Raji (cell line): ENCODE data around the gene NBPF11.

Experiments used
- POLR2A ChIP-seq: IDR thresholded peaks from 2 replicates; pipeline ENCODE4 v1.6.1; 2011; ENCODE audit warnings: low read depth, low read length, control low read depth; ENCODE audit not compliant: insufficient read depth

NBPF11 gene

GRCh38 chr1:148151911-148152656 lies at the start of gene NBPF11:
NBPF11 (minus strand) TSS chr1:148152281; CDS start chr1:148127003, 25,278 bp downstream.
- peak; percentile 48 for TF ChIP-seq POLR2A

DNA sequence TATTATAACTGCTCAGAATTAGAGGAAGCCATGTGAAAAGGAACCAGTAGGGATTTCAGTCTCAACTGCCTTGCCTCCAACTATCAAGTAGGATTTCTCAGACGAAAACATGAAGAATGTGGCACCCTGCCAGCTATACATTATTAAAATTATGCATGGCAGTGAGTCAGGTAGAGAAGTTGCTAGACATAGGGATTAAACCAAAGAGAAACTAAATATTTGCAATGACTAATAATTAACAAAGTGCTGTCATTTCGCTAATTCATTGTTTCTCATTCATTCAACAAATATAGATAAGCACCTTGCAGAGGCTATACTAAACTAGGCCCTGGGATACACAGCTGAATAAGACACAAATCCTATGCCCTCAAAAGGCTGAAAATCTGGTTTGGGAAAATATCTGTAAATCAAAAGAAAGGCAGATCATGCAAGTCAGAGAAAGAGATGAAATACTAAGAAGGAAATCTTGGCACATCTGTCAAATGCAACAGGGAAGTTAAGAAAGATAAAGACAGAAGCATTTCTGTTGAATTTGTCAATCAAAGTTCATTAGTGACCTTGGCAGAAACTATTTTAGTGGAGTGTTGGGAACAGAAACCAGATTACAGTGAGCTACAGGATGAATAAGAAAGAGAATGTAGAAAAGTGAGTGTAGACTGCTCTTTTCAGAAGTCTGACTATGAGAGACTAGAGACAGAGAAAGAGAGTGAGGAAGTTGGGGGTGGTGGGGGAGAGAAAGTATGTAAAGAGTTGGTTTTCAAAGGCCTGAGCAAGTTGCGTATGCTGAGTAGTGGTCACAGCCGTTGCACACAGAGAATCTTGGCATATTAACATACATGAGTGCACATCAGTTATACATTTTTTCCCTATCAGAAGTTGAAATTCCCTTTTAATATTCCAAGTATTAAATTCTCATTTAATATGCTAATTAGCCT lies 14.7 kb upstream of the NBPF11 start:
- TF ChIP-seq POLR2A = no peak

- TF ChIP-seq POLR2A = no peak
Observed at GRCh38 chr1:148162363-148162762, 10.3 kb upstream of the NBPF11 start.

DNA sequence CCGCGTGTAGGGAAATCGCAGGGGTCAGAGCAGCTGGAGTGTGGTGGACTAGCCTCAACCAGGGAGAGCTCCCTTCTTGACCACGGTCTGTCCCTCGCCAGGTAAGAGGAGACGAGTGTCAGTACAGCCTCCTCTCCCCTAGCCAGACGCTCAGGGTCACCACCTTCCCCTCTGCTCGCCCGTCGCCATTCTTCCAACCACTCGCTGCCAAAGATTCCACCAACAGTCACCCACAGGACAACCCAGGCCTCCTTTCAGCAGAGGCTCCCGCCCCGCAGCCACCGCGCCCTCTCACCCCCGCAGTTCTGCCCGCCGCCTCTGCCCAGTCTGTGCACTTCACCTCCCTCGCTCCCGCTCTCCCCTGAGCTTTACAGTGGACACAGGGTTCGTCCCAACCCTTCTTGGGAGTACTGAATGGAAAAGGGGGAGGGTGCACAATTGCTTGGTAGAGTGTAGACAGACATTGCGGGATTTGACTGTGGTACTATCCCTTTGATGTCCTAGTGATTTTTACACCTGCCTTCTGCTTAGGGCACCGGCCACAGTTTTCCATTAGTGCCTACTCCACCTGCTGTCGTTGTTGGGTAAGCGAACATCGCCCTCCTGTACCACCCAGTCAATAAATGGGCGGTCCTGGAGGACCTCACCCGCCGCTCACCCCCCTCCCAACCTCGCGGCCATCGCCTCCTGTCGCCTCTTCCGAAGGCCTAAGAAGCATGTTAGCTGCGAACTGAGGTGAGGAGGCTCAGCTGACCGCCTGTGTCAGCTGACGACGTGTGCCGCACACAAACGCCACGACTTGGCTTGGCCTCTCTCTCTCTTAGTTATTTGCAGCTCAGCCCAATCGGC lies 9.2 kb upstream of the NBPF11 start:
- TF ChIP-seq POLR2A = no peak

GRCh38 chr1:148160343-148161052 lies 8.4 kb upstream of the NBPF11 start:
- TF ChIP-seq POLR2A = no peak

- no peak for TF ChIP-seq POLR2A
Observed at GRCh38 chr1:148160048-148160342, 7.9 kb upstream of the NBPF11 start.

DNA sequence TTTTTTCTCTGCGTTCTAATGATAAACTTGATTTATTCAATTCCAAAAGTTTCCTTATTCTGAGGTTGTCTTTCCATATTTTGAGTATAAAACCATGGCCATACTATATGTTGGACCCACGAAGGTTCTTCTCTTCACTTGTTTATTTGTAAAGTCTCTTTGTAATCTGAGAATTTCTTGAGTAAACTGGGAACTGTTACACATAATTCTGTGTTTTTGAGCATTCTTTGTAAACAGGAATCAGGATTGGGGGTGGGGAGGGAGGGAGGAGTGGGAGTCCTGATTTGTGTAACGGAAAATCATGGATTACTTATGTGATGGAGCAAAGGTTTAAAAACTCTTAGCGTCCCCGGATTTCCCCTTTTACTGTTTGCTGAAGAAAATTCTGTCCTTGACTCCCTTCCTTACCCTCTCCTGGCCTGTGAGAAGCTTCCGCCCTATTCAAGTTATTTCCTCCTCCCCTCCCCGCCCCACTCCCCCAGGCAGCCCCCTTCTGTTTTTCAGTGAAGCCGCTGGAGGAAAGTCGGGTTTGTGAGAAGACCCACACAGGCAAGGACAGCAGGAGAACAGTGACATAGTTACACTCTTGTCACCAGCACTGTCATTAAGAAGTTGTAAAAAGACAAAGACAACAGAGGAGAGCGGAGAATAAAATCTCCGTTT lies 6.4 kb upstream of the NBPF11 start:
- no peak for TF ChIP-seq POLR2A
